Smooth muscle cell (in vitro differentiated cells): ENCODE data around the gene ANKS1B. TPM values are rescaled to one million over a fixed set of nuclear protein-coding genes. Genes with fewer than 3 reads are reported as not detected.

Experiments
- DNase-seq: peaks from one replicate; lab custom pipeline; 2025; ENCODE audit not compliant: unreplicated experiment; lab: John Stamatoyannopoulos, UW
- H2AFZ ChIP-seq: fragments of 200-600 bp; sonication (generic); 2 replicates; pipeline ENCODE4 v1.6.0; 2016; ENCODE audit warnings: antibody characterized with exemption, low read depth, mild to moderate bottlenecking
- H3F3A ChIP-seq: fragments of 200-600 bp; sonication (generic); 2 replicates; pipeline ENCODE4 v1.6.0; 2017; ENCODE audit warnings: antibody characterized with exemption, low read depth
- H3K27ac ChIP-seq: fragments of 200-600 bp; sonication (generic); 2 replicates; pipeline ENCODE4 v1.5.1; 2016; ENCODE audit warnings: low read depth, mild to moderate bottlenecking
- H3K27me3 ChIP-seq: fragments of 200-600 bp; sonication (generic); 2 replicates; pipeline ENCODE4 v1.6.1; 2016; ENCODE audit warnings: low read depth, mild to moderate bottlenecking
- H3K36me3 ChIP-seq: fragments of 200-600 bp; sonication (generic); 2 replicates; pipeline ENCODE4 v1.5.1; 2016; ENCODE audit warnings: low read depth
- H3K4me1 ChIP-seq: fragments of 200-600 bp; sonication (generic); 2 replicates; pipeline ENCODE4 v1.5.1; 2016; ENCODE audit warnings: low read depth
- H3K4me2 ChIP-seq: fragments of 200-600 bp; sonication (generic); 2 replicates; pipeline ENCODE4 v1.6.0; 2016; ENCODE audit warnings: mild to moderate bottlenecking
- H3K4me3 ChIP-seq: fragments of 200-600 bp; sonication (generic); 2 replicates; pipeline ENCODE4 v1.5.1; 2016; ENCODE audit warnings: mild to moderate bottlenecking
- H3K79me2 ChIP-seq: fragments of 200-600 bp; sonication (generic); 2 replicates; pipeline ENCODE4 v1.6.0; 2016; ENCODE audit warnings: low read depth, mild to moderate bottlenecking
- H3K9ac ChIP-seq: fragments of 200-600 bp; sonication (generic); 2 replicates; pipeline ENCODE4 v1.6.0; 2016; ENCODE audit warnings: low read depth
- H3K9me3 ChIP-seq: fragments of 200-600 bp; sonication (generic); replicated peaks from 2 replicates; pipeline ENCODE4 v1.5.1; 2016; ENCODE audit warnings: low read depth
- H4K20me1 ChIP-seq: fragments of 200-600 bp; sonication (generic); 2 replicates; pipeline ENCODE4 v1.6.0; 2016; ENCODE audit warnings: low read depth
- CTCF ChIP-seq: fragments of 200-600 bp; sonication (generic); IDR thresholded peaks from 2 replicates; pipeline ENCODE4 v1.5.1; 2017; ENCODE audit warnings: borderline replicate concordance, mild to moderate bottlenecking, antibody characterized with exemption; ENCODE audit not compliant: insufficient read depth, poor library complexity, severe bottlenecking
- WGBS: methylation state at CpG from one replicate; pipeline ENCODE4 v1.1.7; 2016; ENCODE audit warnings: low lambda C conversion rate; 5-methylcytosine and 5-hydroxymethylcytosine counted together
- polyA plus RNA-seq: library from polyadenylated mRNA; unstranded; fragments of >200 nt; fragmentation: Nextera tagmentation; extraction: Ambion mirVana; gene quantifications from 2 replicates; pipeline ENCODE4 v1.2.1, GENCODE V29; 2016
- total RNA-seq: library from RNA; depleted of rRNA; stranded (reverse); fragments of >200 nt; gene quantifications from 2 replicates; pipeline ENCODE4 v1.2.3, GENCODE V29; 2014

ANKS1B gene
- total and polyA plus RNA-seq, 2 experiments from 2014 or later = 0.47 to 7.3 TPM

- no peaks in the 10 kb centered on the region for H3K79me2 ChIP-seq
- H3F3A ChIP-seq = no peaks in the 10 kb centered on the region
- H3K4me1 ChIP-seq = no peaks in the 10 kb centered on the region
- no peaks in the 10 kb centered on the region for H4K20me1 ChIP-seq
- no peaks in the 10 kb centered on the region for H3K27me3 ChIP-seq
- H3K4me3 ChIP-seq = no peak overlapping the region
- TF ChIP-seq CTCF = no peak
- no peaks in the 10 kb centered on the region for H3K36me3 ChIP-seq
- no peak overlapping the region for H2AFZ ChIP-seq
- H3K9ac ChIP-seq = no peak overlapping the region
- H3K4me2 ChIP-seq = no peak overlapping the region
- H3K9me3 ChIP-seq = no peaks in the 10 kb centered on the region
- H3K27ac ChIP-seq = no peak overlapping the region
- no peak for DNase-seq
- 91% methylated on average over 2 of the region's 2 CpGs for WGBS
Measured at GRCh38 chr12:99759444-99759843, 225.3 kb downstream of the ANKS1B start.

GRCh38 chr12:99758997-99759396, 225.7 kb downstream of the ANKS1B start:
- no peaks in the 10 kb centered on the region for H3K36me3 ChIP-seq
- H2AFZ ChIP-seq = no peak overlapping the region
- H3K4me1 ChIP-seq = no peaks in the 10 kb centered on the region
- DNase-seq = no peak
- H4K20me1 ChIP-seq = no peaks in the 10 kb centered on the region
- H3K4me2 ChIP-seq = no peak overlapping the region
- no peaks in the 10 kb centered on the region for H3K9me3 ChIP-seq
- WGBS = 99% methylated on average over 3 of the region's 3 CpGs
- no peak overlapping the region for H3K4me3 ChIP-seq
- no peak for TF ChIP-seq CTCF
- no peaks in the 10 kb centered on the region for H3K27me3 ChIP-seq
- no peak overlapping the region for H3K9ac ChIP-seq
- H3F3A ChIP-seq = no peaks in the 10 kb centered on the region
- no peaks in the 10 kb centered on the region for H3K79me2 ChIP-seq
- H3K27ac ChIP-seq = no peak overlapping the region

GRCh38 chr12:99752740-99753139, 232.0 kb downstream of the ANKS1B start:
- no peak overlapping the region for H3K4me2 ChIP-seq

GRCh38 chr12:99746538-99746937, 238.2 kb downstream of the ANKS1B start:
- no peak overlapping the region for H3K9ac ChIP-seq
- no peaks in the 10 kb centered on the region for H3K9me3 ChIP-seq
- H3K4me1 ChIP-seq = no peaks in the 10 kb centered on the region
- H3K27ac ChIP-seq = no peak overlapping the region
- TF ChIP-seq CTCF = no peak
- no peaks in the 10 kb centered on the region for H3K79me2 ChIP-seq
- H3K27me3 ChIP-seq = no peaks in the 10 kb centered on the region
- H3F3A ChIP-seq = no peaks in the 10 kb centered on the region
- H3K4me2 ChIP-seq = no peak overlapping the region
- H3K36me3 ChIP-seq = no peaks in the 10 kb centered on the region
- H2AFZ ChIP-seq = no peak overlapping the region
- no peak overlapping the region for H3K4me3 ChIP-seq
- no peaks in the 10 kb centered on the region for H4K20me1 ChIP-seq
- no peak for DNase-seq

More at GRCh38 chr12:99752740-99753139, 232.0 kb downstream of the ANKS1B start:
- Histone ChIP-seq H3F3A (no peaks in the 10 kb centered on the region), H3K9ac (no peak overlapping the region), H3K79me2 (no peaks in the 10 kb centered on the region), H3K4me1 (no peaks in the 10 kb centered on the region), H4K20me1 (no peaks in the 10 kb centered on the region), H2AFZ (no peak overlapping the region), H3K36me3 (no peaks in the 10 kb centered on the region), H3K4me3 (no peak overlapping the region), H3K27ac (no peak overlapping the region), H3K27me3 (no peaks in the 10 kb centered on the region), H3K9me3 (no peaks in the 10 kb centered on the region)
- no peak for DNase-seq
- no peak for TF ChIP-seq CTCF
